Measurements from ENCODE around the gene TEX10.

TEX10 gene

DNA sequence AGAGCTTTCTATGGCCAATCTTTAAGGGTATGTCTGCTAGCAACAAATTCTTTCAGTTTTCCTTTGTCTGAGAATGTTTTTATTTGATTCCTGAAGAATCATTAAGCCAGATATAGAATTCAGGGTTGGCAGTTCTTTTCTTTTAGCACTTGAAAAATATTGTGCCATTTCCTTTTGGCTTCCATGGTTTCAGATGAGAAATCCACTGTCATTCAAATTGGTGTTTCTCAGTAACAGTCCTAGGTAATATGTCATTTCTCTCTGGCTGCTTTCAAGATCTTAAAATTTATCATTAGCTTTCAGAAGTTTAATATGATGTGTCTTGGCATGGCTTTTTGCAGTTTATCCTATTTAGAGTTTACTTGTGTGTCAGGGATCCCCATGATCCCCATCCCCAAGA, 67.7 kb downstream of the TEX10 start:
- DNase-seq (ENCODE audit: low spot score) = no peak

DNA sequence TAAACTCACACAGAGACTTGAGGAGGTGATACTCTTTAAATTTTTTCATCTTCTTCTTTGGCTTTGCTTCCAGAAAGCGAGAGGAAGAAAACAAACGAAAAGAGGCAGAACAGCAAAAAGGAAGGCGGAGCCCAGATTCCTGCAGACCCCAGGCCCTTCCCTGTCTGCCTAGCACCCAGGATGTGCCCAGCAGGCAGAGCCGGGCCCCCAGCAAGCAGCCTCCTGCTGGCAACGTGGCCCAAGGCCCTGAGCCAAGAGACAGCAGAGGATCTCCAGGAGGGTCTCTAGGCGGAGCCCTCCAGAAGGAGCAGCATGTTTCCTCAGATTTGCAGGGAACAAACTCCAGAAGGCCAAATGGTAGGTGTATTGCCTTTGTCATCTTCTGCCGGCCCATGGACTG, 68.5 kb downstream of the TEX10 start:
- DNase-seq (ENCODE audit: low spot score) = no peak

DNA sequence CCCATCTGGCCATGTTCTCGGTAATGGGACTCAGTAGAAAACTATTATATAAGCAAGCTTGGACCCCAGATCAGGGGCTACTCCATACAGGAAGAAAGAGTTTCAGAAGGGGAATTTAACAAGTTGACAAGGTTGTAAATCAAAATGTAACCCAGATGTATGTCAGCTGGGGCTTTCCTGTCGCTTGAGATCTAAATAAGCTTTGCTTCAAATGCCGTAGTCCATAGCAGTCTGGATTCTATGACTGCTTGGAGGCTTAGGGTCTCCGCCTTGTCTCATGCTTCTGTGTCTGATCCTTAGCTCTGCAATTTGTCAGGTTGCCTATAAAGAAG, 70.4 kb downstream of the TEX10 start:
- DNase-seq (ENCODE audit: low spot score) = no peak

DNA sequence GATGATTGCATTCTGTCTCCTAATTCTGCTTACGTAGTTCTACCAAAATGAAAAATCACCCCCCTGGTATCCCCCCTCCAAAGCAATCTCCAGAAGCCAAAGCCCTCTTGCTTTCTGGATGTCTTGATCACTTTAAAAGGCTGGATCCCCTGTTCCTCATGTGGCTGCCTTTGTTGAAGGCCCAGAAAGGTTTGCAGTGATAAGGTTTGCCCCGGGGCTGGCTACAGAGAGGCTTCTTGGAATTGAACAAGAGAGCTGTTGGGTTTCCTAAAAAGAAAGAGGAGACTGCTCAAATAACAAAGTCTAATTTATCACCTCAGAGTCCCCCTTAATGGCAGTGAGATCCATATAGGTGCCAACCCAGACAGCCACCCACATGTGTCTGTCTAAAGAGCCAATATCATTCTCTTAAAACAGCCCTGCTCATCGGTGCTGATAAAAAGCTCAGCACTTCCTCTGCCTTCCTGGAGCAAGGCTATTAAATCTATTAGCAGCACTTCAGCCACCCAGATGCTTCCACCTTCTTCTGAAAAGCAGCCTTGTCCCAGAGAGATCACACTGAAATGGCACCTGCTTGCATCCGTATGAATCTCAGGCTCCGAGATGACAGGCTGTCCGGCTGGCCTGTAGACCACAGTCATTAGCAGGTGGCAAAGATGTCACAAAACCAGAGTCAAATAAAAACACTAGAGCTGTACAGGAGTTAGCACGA, 70.9 kb downstream of the TEX10 start:
- DNase-seq (ENCODE audit: low spot score) = no peak

DNA sequence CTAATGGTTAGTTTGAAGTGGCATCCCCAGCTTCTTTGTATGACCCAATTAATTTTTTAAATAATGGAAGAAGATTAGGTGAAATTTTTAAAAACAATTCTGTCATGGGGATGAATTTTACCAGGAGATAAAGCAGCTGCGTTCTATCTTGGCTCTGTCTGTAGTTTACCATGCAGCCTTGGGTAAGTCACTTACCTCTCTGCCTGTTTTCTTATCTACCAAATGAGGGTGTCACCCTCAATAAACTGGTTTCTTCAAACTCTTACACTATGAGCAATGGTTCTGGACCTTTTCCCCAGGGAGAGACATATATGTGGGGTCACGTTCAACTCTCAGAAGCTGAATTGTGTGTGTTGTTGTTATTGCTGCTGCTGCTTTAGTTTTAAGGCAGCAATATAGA, 71.7 kb downstream of the TEX10 start:
- DNase-seq (ENCODE audit: low spot score) = no peak

DNA sequence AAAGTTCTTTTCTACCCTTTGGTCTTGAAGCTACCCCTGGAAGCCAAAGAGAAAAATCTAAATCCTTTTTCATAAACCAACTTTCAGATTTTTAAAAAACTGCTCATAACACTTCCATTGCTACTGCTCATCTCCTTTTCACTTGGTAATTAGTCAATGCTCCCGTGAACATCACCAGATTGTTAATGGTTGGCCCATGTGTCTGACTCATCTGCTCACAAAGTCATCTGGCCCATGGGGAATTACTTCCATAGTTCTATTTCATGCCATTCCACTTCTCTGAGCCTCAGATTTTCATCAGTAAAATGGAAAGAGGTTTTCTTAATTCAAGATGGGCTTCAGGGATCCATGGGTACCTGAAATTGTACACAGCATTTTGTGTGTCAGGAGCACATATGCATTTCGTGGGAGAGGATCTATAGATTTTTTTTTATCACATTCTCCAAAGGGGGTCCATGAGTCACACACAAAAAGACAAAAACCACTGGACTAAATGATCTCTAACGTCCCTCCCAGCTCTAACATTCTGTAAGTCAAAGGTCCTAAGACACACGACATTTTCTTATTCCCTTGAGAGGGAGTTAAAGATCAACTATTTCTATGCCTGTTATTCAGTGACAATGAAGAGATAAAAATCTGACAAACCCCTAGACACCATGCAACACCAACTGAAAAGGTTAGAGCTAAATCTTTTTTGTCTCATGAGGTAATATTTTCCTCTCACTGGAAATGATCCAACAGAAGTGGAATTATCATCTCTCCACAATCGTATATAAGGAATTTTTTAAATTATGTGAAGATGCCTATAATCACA, 75.4 kb downstream of the TEX10 start:
- DNase-seq (ENCODE audit: low spot score) = no peak

DNA sequence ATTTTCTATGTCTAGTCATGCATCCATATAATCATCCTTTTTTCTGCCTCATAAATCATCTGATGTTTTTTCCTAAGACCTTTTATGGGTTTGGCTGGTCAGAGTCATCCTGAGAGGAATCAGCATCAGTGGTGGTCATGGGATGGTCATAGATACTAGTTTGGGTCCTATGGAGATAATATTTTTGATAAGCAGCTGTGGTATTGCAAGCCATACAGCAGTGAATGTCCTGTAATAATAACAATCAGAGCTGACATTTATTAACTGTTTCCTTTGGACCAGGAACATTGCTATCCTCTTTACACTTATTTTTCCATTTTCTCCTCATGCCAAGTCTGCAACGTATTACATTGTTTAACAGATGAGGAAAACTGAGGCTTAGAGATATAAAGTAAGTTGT, 83.1 kb downstream of the TEX10 start:
- DNase-seq (ENCODE audit: low spot score) = no peak

DNA sequence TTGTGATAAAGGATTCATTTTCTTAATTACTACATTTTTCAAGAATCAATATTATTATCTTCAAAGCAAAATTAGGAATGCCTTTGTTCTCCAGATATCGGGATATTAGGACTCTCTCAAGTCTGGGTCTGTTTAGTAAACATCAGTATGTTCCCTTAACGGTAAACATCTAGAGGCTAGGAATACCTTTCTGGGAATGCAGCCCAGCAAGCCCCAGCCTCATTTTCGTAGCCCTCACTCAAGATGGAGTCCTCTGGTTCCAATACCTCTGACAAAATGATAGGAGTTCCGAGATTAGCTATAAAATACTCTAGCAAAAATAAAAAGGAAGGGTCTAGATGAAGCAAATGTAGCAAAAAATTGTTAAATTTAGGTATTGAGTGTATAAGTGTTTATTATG, 84.5 kb downstream of the TEX10 start:
- DNase-seq (ENCODE audit: low spot score) = no peak

DNA sequence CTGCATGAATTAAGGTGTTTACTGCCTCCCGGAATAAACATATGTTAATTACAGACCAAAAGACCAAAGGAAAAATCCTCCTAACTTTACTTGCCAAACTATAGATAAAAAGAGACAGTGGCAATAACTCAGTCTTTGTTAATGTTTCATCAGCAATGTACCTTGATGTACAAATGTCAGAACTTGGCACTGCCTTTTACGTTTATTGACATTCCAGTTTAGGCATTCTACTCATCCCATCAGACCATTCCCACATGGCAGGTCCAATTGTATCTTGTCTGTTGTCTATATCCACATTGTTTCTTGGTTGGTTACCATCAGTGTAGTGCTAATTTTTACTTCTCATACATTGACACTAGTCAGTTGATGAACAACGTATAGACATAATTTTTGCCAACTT, 85.5 kb downstream of the TEX10 start:
- no peak for DNase-seq (ENCODE audit: low spot score)

Measured in D341Med (cell line).